Panc1 (cell line): ENCODE results near the gene SEMA4D. TPM values are rescaled to one million over a fixed set of nuclear protein-coding genes. Genes with fewer than 3 reads are reported as not detected.

ENCODE experiments used
- ATAC-seq: fragments of 200-7000 bp; cut with Tn5 transposase; 2 replicates; pipeline ENCODE4 v1.9.1; 2020; ENCODE audit warnings: mild to moderate bottlenecking, moderate library complexity
- BruUV-seq: library from RNA; stranded (reverse); fragments of 400-500 nt; replicated peaks from 2 replicates; lab custom pipeline; 2021; lab: Mats Ljungman, UMichigan
- CTCF ChIA-PET: fragments of 300-600 bp; sonication (Branson Sonifier 250); formaldehyde crosslinking; loops from one replicate; lab custom pipeline; 2022; ENCODE audit warnings: antibody characterized with exemption; lab: Charles Lee
- POLR2A ChIA-PET: fragments of 300-600 bp; sonication (Branson Sonifier 250); formaldehyde crosslinking; loops from one replicate; lab custom pipeline; 2022; ENCODE audit warnings: antibody characterized with exemption; lab: Charles Lee
- DNase-seq: peaks from one replicate; pipeline ENCODE4 v3.0.0-alpha.2; 2010; ENCODE audit warnings: low read depth, low spot score
- H3K27ac ChIP-seq: 2 replicates; pipeline ENCODE4 v1.5.1; 2011; ENCODE audit warnings: mild to moderate bottlenecking, low read length, inconsistent platforms
- H3K27me3 ChIP-seq: fragments of 200-500 bp; sonication (Bioruptor generic); 2 replicates; pipeline ENCODE4 v1.6.0; 2014; ENCODE audit warnings: low read length, inconsistent platforms; ENCODE audit not compliant: control insufficient read depth, insufficient read depth
- H3K36me3 ChIP-seq: fragments of 200-500 bp; sonication (Bioruptor generic); 2 replicates; pipeline ENCODE4 v1.5.1; 2014; ENCODE audit warnings: inconsistent platforms, mild to moderate bottlenecking, low read length, moderate library complexity; ENCODE audit not compliant: control insufficient read depth, insufficient read depth
- H3K4me1 ChIP-seq: 2 replicates; pipeline ENCODE4 v1.5.1; 2011; ENCODE audit warnings: inconsistent platforms, mild to moderate bottlenecking, low read length, moderate library complexity; ENCODE audit not compliant: control insufficient read depth, insufficient read depth
- H3K4me3 ChIP-seq, 2 experiments: 2 replicates each; pipeline ENCODE4 v1.5.1; 2011 to 2012; ENCODE audit warnings: low read depth in 2 of 2, low read length in 2 of 2, mild to moderate bottlenecking in 2 of 2, inconsistent platforms in 1 of 2, moderate library complexity in 1 of 2
- H3K9me3 ChIP-seq: fragments of 200-500 bp; sonication (Bioruptor generic); 2 replicates; pipeline ENCODE4 v1.5.1; 2014; ENCODE audit warnings: low read depth, mild to moderate bottlenecking, inconsistent platforms, low read length, moderate library complexity; ENCODE audit not compliant: control insufficient read depth, insufficient read depth
- CTCF ChIP-seq: fragments of 450-650 bp; IDR thresholded peaks from 2 replicates; pipeline ENCODE4 v1.5.1; 2017; ENCODE audit warnings: mild to moderate bottlenecking
- POLR2AphosphoS5 ChIP-seq: IDR thresholded peaks from 2 replicates; pipeline ENCODE4 v1.6.1; 2012; ENCODE audit warnings: mild to moderate bottlenecking, low read depth, low read length, moderate library complexity
- SIN3A ChIP-seq: IDR thresholded peaks from 2 replicates; pipeline ENCODE4 v1.6.1; 2012; ENCODE audit warnings: low read depth, mild to moderate bottlenecking, low read length, moderate library complexity, borderline replicate concordance; ENCODE audit not compliant: insufficient read depth
- TCF7L2 ChIP-seq: IDR thresholded peaks from 2 replicates; pipeline ENCODE4 v1.6.1; 2011; ENCODE audit warnings: mild to moderate bottlenecking, low read depth, low read length, inconsistent platforms
- in situ Hi-C: cut with HindIII; loops from 2 replicates; pipeline ENCODE4 v1.10.0; 2016; ENCODE audit warnings: low sequenced_read_pairs, low pct_unique_long_range_greater_than_20kb
- intact Hi-C: fragments of 100-400 bp; cut with micrococcal nuclease; formaldehyde crosslinking; loops from one replicate; pipeline ENCODE4 v1.10.0; 2022; ENCODE audit not compliant: unreplicated experiment
- total RNA-seq: library from RNA; stranded (reverse); gene quantifications from one replicate; pipeline ENCODE4 v1.2.1, GENCODE V29; 2021; ENCODE audit not compliant: unreplicated experiment
- TF ChIP-seq, protein P1 (sequence below), 2 experiments: IDR thresholded peaks; 2 replicates each; pipeline ENCODE4 v1.6.1; 2011 to 2012; ENCODE audit warnings: low read depth in 2 of 2, control low read depth in 1 of 2, low read length in 1 of 2, mild to moderate bottlenecking in 1 of 2, moderate library complexity in 1 of 2; ENCODE audit not compliant: insufficient read depth in 1 of 2

The SEMA4D gene
- total RNA-seq, 1 experiment from 2014 or later, result 6.5 TPM

- POLR2A ChIA-PET, result no interaction called here
- Histone ChIP-seq H3K27ac (no peak overlapping the region), H3K27me3 (no peaks in the 10 kb centered on the region), H3K36me3 (no peaks in the 10 kb centered on the region), H3K4me1 (no peaks in the 10 kb centered on the region), H3K4me3 (no peak overlapping the region), H3K9me3 (no peaks in the 10 kb centered on the region)
- CTCF ChIA-PET, result no interaction called here
- DNase-seq, result no peak
- ATAC-seq, result no peak
- no peak for TF ChIP-seq POLR2AphosphoS5
- no peak for TF ChIP-seq TCF7L2
- intact Hi-C loops, result no loop called here
- BruUV-seq, result no TSS peak
- in situ Hi-C loops, result no loop called here
These were observed 110.6 kb downstream of the SEMA4D start for GRCh38 chr9:89387197-89387849.

GRCh38 chr9:89386797-89387196 is 111.1 kb downstream of the SEMA4D start:
- no TSS peak for BruUV-seq
- in situ Hi-C loops (no loop called here), intact Hi-C loops (no loop called here)
- no peak for DNase-seq
- POLR2A ChIA-PET, result no interaction called here
- TF ChIP-seq SIN3A (no peak), POLR2AphosphoS5 (no peak), CTCF (no peak), TCF7L2 (no peak)
- TF ChIP-seq, protein P1, sequence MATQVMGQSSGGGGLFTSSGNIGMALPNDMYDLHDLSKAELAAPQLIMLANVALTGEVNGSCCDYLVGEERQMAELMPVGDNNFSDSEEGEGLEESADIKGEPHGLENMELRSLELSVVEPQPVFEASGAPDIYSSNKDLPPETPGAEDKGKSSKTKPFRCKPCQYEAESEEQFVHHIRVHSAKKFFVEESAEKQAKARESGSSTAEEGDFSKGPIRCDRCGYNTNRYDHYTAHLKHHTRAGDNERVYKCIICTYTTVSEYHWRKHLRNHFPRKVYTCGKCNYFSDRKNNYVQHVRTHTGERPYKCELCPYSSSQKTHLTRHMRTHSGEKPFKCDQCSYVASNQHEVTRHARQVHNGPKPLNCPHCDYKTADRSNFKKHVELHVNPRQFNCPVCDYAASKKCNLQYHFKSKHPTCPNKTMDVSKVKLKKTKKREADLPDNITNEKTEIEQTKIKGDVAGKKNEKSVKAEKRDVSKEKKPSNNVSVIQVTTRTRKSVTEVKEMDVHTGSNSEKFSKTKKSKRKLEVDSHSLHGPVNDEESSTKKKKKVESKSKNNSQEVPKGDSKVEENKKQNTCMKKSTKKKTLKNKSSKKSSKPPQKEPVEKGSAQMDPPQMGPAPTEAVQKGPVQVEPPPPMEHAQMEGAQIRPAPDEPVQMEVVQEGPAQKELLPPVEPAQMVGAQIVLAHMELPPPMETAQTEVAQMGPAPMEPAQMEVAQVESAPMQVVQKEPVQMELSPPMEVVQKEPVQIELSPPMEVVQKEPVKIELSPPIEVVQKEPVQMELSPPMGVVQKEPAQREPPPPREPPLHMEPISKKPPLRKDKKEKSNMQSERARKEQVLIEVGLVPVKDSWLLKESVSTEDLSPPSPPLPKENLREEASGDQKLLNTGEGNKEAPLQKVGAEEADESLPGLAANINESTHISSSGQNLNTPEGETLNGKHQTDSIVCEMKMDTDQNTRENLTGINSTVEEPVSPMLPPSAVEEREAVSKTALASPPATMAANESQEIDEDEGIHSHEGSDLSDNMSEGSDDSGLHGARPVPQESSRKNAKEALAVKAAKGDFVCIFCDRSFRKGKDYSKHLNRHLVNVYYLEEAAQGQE (IDR thresholded peaks at IDR 0.05; ENCODE audit: insufficient read depth in 1 of 2, low read depth in 2 of 2, low read length in 1 of 2), result no peak
- Histone ChIP-seq H3K27me3 (no peaks in the 10 kb centered on the region), H3K4me3 (no peak overlapping the region), H3K27ac (no peak overlapping the region), H3K9me3 (no peaks in the 10 kb centered on the region), H3K36me3 (no peaks in the 10 kb centered on the region), H3K4me1 (no peaks in the 10 kb centered on the region)
- CTCF ChIA-PET, result interaction anchor here (0.5 kb wide), 1 partner anchor 16 kb away, joined by 4 read pairs; no protein-coding TSS in a partner anchor
- no peak for ATAC-seq

- TF ChIP-seq, protein P1 (IDR thresholded peaks at IDR 0.05; ENCODE audit: insufficient read depth in 1 of 2, low read depth in 2 of 2, low read length in 1 of 2), result no peak
- TF ChIP-seq CTCF, result no peak
- TF ChIP-seq POLR2AphosphoS5, result no peak
- TF ChIP-seq TCF7L2, result no peak
- no peak for TF ChIP-seq SIN3A
- intact Hi-C loops, result no loop called here
- no TSS peak for BruUV-seq
- in situ Hi-C loops, result no loop called here
- POLR2A ChIA-PET, result interaction anchor here (1.0 kb wide), 1 partner anchor 35 kb away, joined by 3 read pairs; no protein-coding TSS in a partner anchor
- no peaks in the 10 kb centered on the region for H3K4me1 ChIP-seq
- H3K27me3 ChIP-seq, result no peaks in the 10 kb centered on the region
- H3K36me3 ChIP-seq, result no peaks in the 10 kb centered on the region
- CTCF ChIA-PET, result interaction anchor here (0.5 kb wide), 1 partner anchor 16 kb away, joined by 4 read pairs; no protein-coding TSS in a partner anchor
- H3K4me3 ChIP-seq, result no peak overlapping the region
- no peaks in the 10 kb centered on the region for H3K9me3 ChIP-seq
- H3K27ac ChIP-seq, result no peak overlapping the region
- ATAC-seq, result no peak
- DNase-seq, result no peak
These were observed 111.7 kb downstream of the SEMA4D start for GRCh38 chr9:89386206-89386605.
